GM12892 (cell line): ENCODE results near the gene SLC2A4RG.
"Not testable (repeated sequence)": the region's sequence is repeated elsewhere in the genome, so short reads cannot be mapped to it uniquely, and the experiment has no call there.

Experiments used
- DNase-seq: peaks from one replicate; pipeline ENCODE4 v3.0.0; 2011; ENCODE audit not compliant: insufficient read length
- FAIRE-seq: peaks from 2 replicates; lab custom pipeline; 2011; peaks lifted over from hg19 to GRCh38; lab: Jason Lieb, UNC
- POLR2A ChIP-seq: IDR thresholded peaks from 2 replicates; pipeline ENCODE4 v1.6.1; 2011; ENCODE audit warnings: low read depth, low read length, control low read depth
- POLR2AphosphoS5 ChIP-seq: IDR thresholded peaks from 2 replicates; pipeline ENCODE4 v1.6.1; 2011; ENCODE audit warnings: low read depth, low read length, control low read depth
- TAF1 ChIP-seq: IDR thresholded peaks from 2 replicates; pipeline ENCODE4 v1.6.1; 2011; ENCODE audit warnings: low read depth, mild to moderate bottlenecking, control low read depth, low read length, borderline replicate concordance

The SLC2A4RG gene

GRCh38 chr20:63707558-63708300 lies 31.8 kb upstream of the SLC2A4RG start, which contains the start of the genes ARFRP1 and ZGPAT:
ARFRP1 (minus strand) TSS chr20:63707976; CDS start chr20:63707091, 885 bp downstream.
ZGPAT (plus strand) TSS chr20:63708039; CDS start chr20:63708581, 542 bp downstream.
- TF ChIP-seq TAF1 (0 out of 2 replicates have a peak, but pooled peaks have one; percentile 40), POLR2AphosphoS5 (no peak), POLR2A (peak; percentile 76; the same call in 1 of the 2 replicates)
- FAIRE-seq (peak; percentile 95), DNase-seq (peak; percentile 90)

- FAIRE-seq (no peak), DNase-seq (peak; percentile 39)
- TF ChIP-seq TAF1: no peak
- TF ChIP-seq POLR2A: no peak
- no peak for TF ChIP-seq POLR2AphosphoS5
Observed at GRCh38 chr20:63708301-63709148, 31.1 kb upstream of the SLC2A4RG start.

- TF ChIP-seq TAF1 (no peak), POLR2AphosphoS5 (no peak), POLR2A (no peak)
- no peak for FAIRE-seq
- no peak for DNase-seq
Observed at GRCh38 chr20:63709149-63709527, 30.4 kb upstream of the SLC2A4RG start.

GRCh38 chr20:63711085-63711645 lies 28.4 kb upstream of the SLC2A4RG start:
- TF ChIP-seq TAF1 (no peak), POLR2AphosphoS5 (no peak), POLR2A (no peak)
- FAIRE-seq (no peak), DNase-seq (no peak)

- no peak for DNase-seq
- TF ChIP-seq TAF1: no peak
- TF ChIP-seq POLR2AphosphoS5: no peak
- TF ChIP-seq POLR2A: no peak
- no peak for FAIRE-seq
Observed at GRCh38 chr20:63712191-63712590, 27.4 kb upstream of the SLC2A4RG start.

GRCh38 chr20:63714858-63715257 lies 24.7 kb upstream of the SLC2A4RG start:
- TF ChIP-seq POLR2AphosphoS5: no peak
- no peak for TF ChIP-seq TAF1
- no peak for TF ChIP-seq POLR2A
- DNase-seq: no peak
- FAIRE-seq: no peak

GRCh38 chr20:63718996-63719395 lies 20.6 kb upstream of the SLC2A4RG start:
- FAIRE-seq: no peak
- TF ChIP-seq POLR2A (no peak), TAF1 (no peak), POLR2AphosphoS5 (no peak)
- no peak for DNase-seq

GRCh38 chr20:63722967-63723622 lies 16.5 kb upstream of the SLC2A4RG start:
- FAIRE-seq: not testable (repeated sequence)

GRCh38 chr20:63730189-63730733 lies 9.3 kb upstream of the SLC2A4RG start:
- DNase-seq, FAIRE-seq: not testable (repeated sequence)
- TF ChIP-seq TAF1: 0 out of 2 replicates have a peak, but pooled peaks have one; percentile 5

More at GRCh38 chr20:63722967-63723622, 16.5 kb upstream of the SLC2A4RG start:
- DNase-seq: not testable (repeated sequence)

- no peak for DNase-seq
- TF ChIP-seq POLR2AphosphoS5 (no peak), POLR2A (no peak), TAF1 (no peak)
- FAIRE-seq: peak; percentile 30
Observed at GRCh38 chr20:63731410-63731809, 8.2 kb upstream of the SLC2A4RG start.
